ENCODE results near the gene NXNL1.

- TF ChIP-seq MAX (IDR thresholded peaks at IDR 0.05): no peak
- no peak for TF ChIP-seq ZBTB43 (CRISPR knock-in tag; conservative IDR thresholded peaks at IDR 0.05)
- no peak for TF ChIP-seq CTCF (CRISPR knock-in tag; IDR thresholded peaks at IDR 0.05)
- no peak for TF ChIP-seq FOXA3 (CRISPR knock-in tag; IDR thresholded peaks at IDR 0.05)
- no peak for TF ChIP-seq EZH2 (conservative IDR thresholded peaks at IDR 0.05; ENCODE audit: low read depth, low read length)
Measured at GRCh38 chr19:17411801-17412200, 48.9 kb downstream of the NXNL1 start.

Data from HepG2 (cell line).